ENCODE data around the gene JPH3.

The JPH3 gene

GRCh38 chr16:87662254-87663204 lies 60.2 kb downstream of the JPH3 start:
- TF ChIP-seq CTCF (conservative IDR thresholded peaks at IDR 0.05; ENCODE audit: low read depth, low read length) = no peak
- H3K4me3 ChIP-seq (ENCODE audit: low read length) = no peak overlapping the region
- no peak for DNase-seq (ENCODE audit: low read depth)

- no peak overlapping the region for H3K4me3 ChIP-seq (ENCODE audit: low read length)
- no peak for DNase-seq (ENCODE audit: low read depth)
- no peak for TF ChIP-seq CTCF (conservative IDR thresholded peaks at IDR 0.05; ENCODE audit: low read depth, low read length)
These were observed 62.5 kb downstream of the JPH3 start for GRCh38 chr16:87664792-87665191.

- no peak overlapping the region for H3K4me3 ChIP-seq (ENCODE audit: low read length)
- DNase-seq (ENCODE audit: low read depth) = no peak
- no peak for TF ChIP-seq CTCF (conservative IDR thresholded peaks at IDR 0.05; ENCODE audit: low read depth, low read length)
These were observed 62.9 kb downstream of the JPH3 start for GRCh38 chr16:87665193-87665592.

GRCh38 chr16:87666919-87667318 lies 64.6 kb downstream of the JPH3 start:
- DNase-seq (ENCODE audit: low read depth) = no peak
- no peak for TF ChIP-seq CTCF (conservative IDR thresholded peaks at IDR 0.05; ENCODE audit: low read depth, low read length)
- no peak overlapping the region for H3K4me3 ChIP-seq (ENCODE audit: low read length)

- TF ChIP-seq CTCF (conservative IDR thresholded peaks at IDR 0.05; ENCODE audit: low read depth, low read length) = no peak
- DNase-seq (ENCODE audit: low read depth) = no peak
- no peak overlapping the region for H3K4me3 ChIP-seq (ENCODE audit: low read length)
These were observed 65.1 kb downstream of the JPH3 start for GRCh38 chr16:87667443-87667842.

GRCh38 chr16:87667946-87668345 lies 65.6 kb downstream of the JPH3 start:
- no peak for DNase-seq (ENCODE audit: low read depth)
- no peak for TF ChIP-seq CTCF (conservative IDR thresholded peaks at IDR 0.05; ENCODE audit: low read depth, low read length)
- no peak overlapping the region for H3K4me3 ChIP-seq (ENCODE audit: low read length)

- no peak overlapping the region for H3K4me3 ChIP-seq (ENCODE audit: low read length)
- no peak for DNase-seq (ENCODE audit: low read depth)
- TF ChIP-seq CTCF (conservative IDR thresholded peaks at IDR 0.05; ENCODE audit: low read depth, low read length) = no peak
These were observed 67.4 kb downstream of the JPH3 start for GRCh38 chr16:87669672-87670071.
